ENCODE results near the gene B3GAT3.
"Not testable (repeated sequence)": the region's sequence is repeated elsewhere in the genome, so short reads cannot be mapped to it uniquely, and the experiment has no call there.

GRCh38 chr11:62571493-62571892 is 50.3 kb downstream of the B3GAT3 start:
- TF ChIP-seq, protein P1, sequence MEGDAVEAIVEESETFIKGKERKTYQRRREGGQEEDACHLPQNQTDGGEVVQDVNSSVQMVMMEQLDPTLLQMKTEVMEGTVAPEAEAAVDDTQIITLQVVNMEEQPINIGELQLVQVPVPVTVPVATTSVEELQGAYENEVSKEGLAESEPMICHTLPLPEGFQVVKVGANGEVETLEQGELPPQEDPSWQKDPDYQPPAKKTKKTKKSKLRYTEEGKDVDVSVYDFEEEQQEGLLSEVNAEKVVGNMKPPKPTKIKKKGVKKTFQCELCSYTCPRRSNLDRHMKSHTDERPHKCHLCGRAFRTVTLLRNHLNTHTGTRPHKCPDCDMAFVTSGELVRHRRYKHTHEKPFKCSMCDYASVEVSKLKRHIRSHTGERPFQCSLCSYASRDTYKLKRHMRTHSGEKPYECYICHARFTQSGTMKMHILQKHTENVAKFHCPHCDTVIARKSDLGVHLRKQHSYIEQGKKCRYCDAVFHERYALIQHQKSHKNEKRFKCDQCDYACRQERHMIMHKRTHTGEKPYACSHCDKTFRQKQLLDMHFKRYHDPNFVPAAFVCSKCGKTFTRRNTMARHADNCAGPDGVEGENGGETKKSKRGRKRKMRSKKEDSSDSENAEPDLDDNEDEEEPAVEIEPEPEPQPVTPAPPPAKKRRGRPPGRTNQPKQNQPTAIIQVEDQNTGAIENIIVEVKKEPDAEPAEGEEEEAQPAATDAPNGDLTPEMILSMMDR (IDR thresholded peaks at IDR 0.05) = not testable (repeated sequence)
- TF ChIP-seq POLR2AphosphoS5 (IDR thresholded peaks at IDR 0.05) = not testable (repeated sequence)

All from prostate gland (tissue), 2 donors.